DMS53 treated with DMSO at 0.1 percent for 48 hours (cell line): Measurements from ENCODE around the gene CFAP92.

Experiments used
- DNase-seq: peaks from one replicate; lab custom pipeline; 2025; ENCODE audit not compliant: unreplicated experiment; lab: John Stamatoyannopoulos, UW

CFAP92 gene

GRCh38 chr3:129026728-129027543 is 33.1 kb upstream of the CFAP92 start:
- DNase-seq = peak; percentile 86

- no peak for DNase-seq
These were observed 32.0 kb upstream of the CFAP92 start for GRCh38 chr3:129025691-129026435.

GRCh38 chr3:129025108-129025507 is 31.2 kb upstream of the CFAP92 start:
- no peak for DNase-seq

GRCh38 chr3:129023909-129024308 is 30.0 kb upstream of the CFAP92 start:
- no peak for DNase-seq

GRCh38 chr3:129023008-129023358 is 29.1 kb upstream of the CFAP92 start:
- no peak for DNase-seq

GRCh38 chr3:129022114-129023007 is 28.5 kb upstream of the CFAP92 start:
- no peak for DNase-seq

GRCh38 chr3:129021140-129021551 is 27.3 kb upstream of the CFAP92 start:
- DNase-seq = no peak

GRCh38 chr3:129020691-129021090 is 26.8 kb upstream of the CFAP92 start:
- no peak for DNase-seq

GRCh38 chr3:129019266-129019665 is 25.4 kb upstream of the CFAP92 start:
- DNase-seq = no peak

GRCh38 chr3:129018751-129019150 is 24.9 kb upstream of the CFAP92 start:
- no peak for DNase-seq

- DNase-seq = no peak
These were observed 24.4 kb upstream of the CFAP92 start for GRCh38 chr3:129018271-129018670.

GRCh38 chr3:129017484-129017899 is 23.6 kb upstream of the CFAP92 start:
- DNase-seq = no peak

- no peak for DNase-seq
These were observed 23.0 kb upstream of the CFAP92 start for GRCh38 chr3:129016720-129017483.

- DNase-seq = peak; percentile 54
These were observed 22.5 kb upstream of the CFAP92 start for GRCh38 chr3:129016356-129016719.

GRCh38 chr3:129015388-129016105 is 21.7 kb upstream of the CFAP92 start:
- no peak for DNase-seq

- DNase-seq = no peak
These were observed 21.0 kb upstream of the CFAP92 start for GRCh38 chr3:129014793-129015345.

- no peak for DNase-seq
These were observed 20.3 kb upstream of the CFAP92 start for GRCh38 chr3:129014148-129014547.

- DNase-seq = no peak
These were observed 19.6 kb upstream of the CFAP92 start for GRCh38 chr3:129013491-129013891.

GRCh38 chr3:129010310-129010956 is 16.6 kb upstream of the CFAP92 start:
- no peak for DNase-seq
